SK-N-SH (cell line): Measurements from ENCODE around the gene PAAF1. TPM values are rescaled to one million over a fixed set of nuclear protein-coding genes. Genes with fewer than 3 reads are reported as not detected.

Experiments
- CTCF ChIA-PET: fragments of 300-600, 350-600 bp; formaldehyde crosslinking; extraction: SDS; loops from one replicate; lab custom pipeline; 2021; lab: Yijun Ruan, JAX
- POLR2A ChIA-PET: fragments of 350-600 bp; sonication (Branson Sonifier 250); formaldehyde crosslinking; extraction: SDS; loops from one replicate; lab custom pipeline; 2020; ENCODE audit warnings: antibody characterized with exemption, inconsistent platforms; lab: Yijun Ruan, JAX
- DNase-seq: peaks from one replicate; pipeline ENCODE4 v3.0.0; 2012
- H2AFZ ChIP-seq: fragments of 200-600 bp; sonication (generic); 2 replicates; pipeline ENCODE4 v1.8.1; 2016; ENCODE audit warnings: antibody characterized with exemption, mild to moderate bottlenecking, low read depth
- H3F3A ChIP-seq: fragments of 200-600 bp; sonication (generic); replicated peaks from 2 replicates; pipeline ENCODE3; 2016; ENCODE audit warnings: antibody characterized with exemption, mild to moderate bottlenecking; ENCODE audit not compliant: insufficient read depth
- H3K27ac ChIP-seq, 2 experiments: fragments of 200-500 bp in 1 of 2; fragments of 200-600 bp in 1 of 2; sonication (Bioruptor generic) in 1 of 2; sonication (generic), shearing (Covaris generic) in 1 of 2; 2 replicates each; pipeline versions ENCODE4 v1.5.1 to v1.6.1; 2014 to 2016; ENCODE audit warnings: low read depth in 2 of 2, inconsistent platforms in 1 of 2, low read length in 1 of 2, mild to moderate bottlenecking in 1 of 2, mixed read lengths in 1 of 2
- H3K27me3 ChIP-seq: fragments of 200-600 bp; sonication (generic), shearing (Covaris generic); 2 replicates; pipeline ENCODE4 v1.6.1; 2016; ENCODE audit warnings: mixed run types; ENCODE audit not compliant: insufficient read depth
- H3K36me3 ChIP-seq, 2 experiments: fragments of 200-500 bp in 1 of 2; fragments of 200-600 bp in 1 of 2; sonication (Bioruptor generic) in 1 of 2; sonication (generic) in 1 of 2; replicated peaks in 1 of 2; 2 replicates each; pipeline versions ENCODE3 to v1.5.1; 2014 to 2016; ENCODE audit warnings: low read length in 1 of 2, mild to moderate bottlenecking in 1 of 2; ENCODE audit not compliant: insufficient read depth in 2 of 2, control insufficient read depth in 1 of 2
- H3K4me1 ChIP-seq, 2 experiments: fragments of 200-500 bp in 1 of 2; fragments of 200-600 bp in 1 of 2; sonication (Bioruptor generic) in 1 of 2; sonication (generic), shearing (Covaris generic) in 1 of 2; 2 replicates each; pipeline versions ENCODE4 v1.5.1 to v1.6.1; 2014 to 2016; ENCODE audit warnings: low read depth in 1 of 2, low read length in 1 of 2, mixed run types in 1 of 2; ENCODE audit not compliant: insufficient read depth in 2 of 2, control insufficient read depth in 1 of 2
- H3K4me2 ChIP-seq: fragments of 200-600 bp; sonication (generic), shearing (Covaris generic); 2 replicates; pipeline ENCODE4 v1.6.1; 2017; ENCODE audit warnings: mixed run types
- H3K4me3 ChIP-seq, 2 experiments: fragments of 200-500 bp in 1 of 2; fragments of 200-600 bp in 1 of 2; sonication (Bioruptor generic) in 1 of 2; sonication (generic), shearing (Covaris generic) in 1 of 2; 2 replicates each; pipeline versions ENCODE4 v1.5.1 to v1.8.1; 2014 to 2016; ENCODE audit warnings: low read depth in 2 of 2, inconsistent platforms in 1 of 2, low read length in 1 of 2, mild to moderate bottlenecking in 1 of 2, mixed read lengths in 1 of 2, moderate library complexity in 1 of 2
- H3K79me2 ChIP-seq: fragments of 200-600 bp; sonication (generic); 2 replicates; pipeline ENCODE4 v1.8.1; 2017; ENCODE audit warnings: mild to moderate bottlenecking; ENCODE audit not compliant: insufficient read depth
- H3K9ac ChIP-seq: fragments of 200-600 bp; sonication (generic); 2 replicates; pipeline ENCODE4 v1.6.1; 2017; ENCODE audit warnings: mixed run types
- H3K9me2 ChIP-seq: fragments of 200-600 bp; sonication (generic); 2 replicates; pipeline ENCODE4 v1.6.1; 2017; ENCODE audit warnings: mixed run types
- H3K9me3 ChIP-seq: fragments of 200-600 bp; sonication (generic); 2 replicates; pipeline ENCODE4 v1.6.1; 2017; ENCODE audit warnings: mixed run types, mild to moderate bottlenecking, moderate library complexity
- H4K20me1 ChIP-seq: fragments of 200-600 bp; sonication (generic); 2 replicates; pipeline ENCODE4 v1.6.1; 2017; ENCODE audit warnings: mild to moderate bottlenecking, mixed run types; ENCODE audit not compliant: insufficient read depth
- CHD2 ChIP-seq: fragments of 150-350 bp; IDR thresholded peaks from 2 replicates; pipeline ENCODE4 v1.6.1; 2018; ENCODE audit warnings: low read length; ENCODE audit not compliant: partially characterized antibody
- ELF1 ChIP-seq: IDR thresholded peaks from 2 replicates; pipeline ENCODE4 v1.4.0; 2012
- EP300 ChIP-seq, 2 experiments: IDR thresholded peaks; 2 replicates each; pipeline versions ENCODE4 v1.4.0 to v1.6.1; 2012; ENCODE audit warnings: borderline replicate concordance in 1 of 2, low read depth in 1 of 2, low read length in 1 of 2
- EZH2phosphoT487 ChIP-seq: fragments of 200-600 bp; sonication (generic); IDR thresholded peaks from 2 replicates; pipeline ENCODE4 v1.6.1; 2017; ENCODE audit warnings: low read depth, mixed run types, mild to moderate bottlenecking, antibody characterized with exemption, moderate library complexity, borderline replicate concordance
- FOXJ3 ChIP-seq: sonication (generic); formaldehyde crosslinking; IDR thresholded peaks from 2 replicates; pipeline ENCODE4 v1.5.1; 2020; ENCODE audit warnings: mild to moderate bottlenecking, missing genetic modification reagents
- GABPA ChIP-seq: IDR thresholded peaks from 2 replicates; pipeline ENCODE4 v1.4.0; 2012; ENCODE audit warnings: low read depth, mild to moderate bottlenecking
- MAX ChIP-seq: IDR thresholded peaks from 2 replicates; pipeline ENCODE4 v1.4.0; 2012; ENCODE audit warnings: low read depth
- NRF1 ChIP-seq: IDR thresholded peaks from 2 replicates; pipeline ENCODE4 v1.6.1; 2012; ENCODE audit warnings: low read depth, mild to moderate bottlenecking, low read length
- SMC3 ChIP-seq: IDR thresholded peaks from 2 replicates; pipeline ENCODE4 v1.6.1; 2012; ENCODE audit warnings: low read depth, low read length, improper control_type of control experiment
- TCF12 ChIP-seq: IDR thresholded peaks from 2 replicates; pipeline ENCODE4 v1.4.0; 2012
- ZBTB33 ChIP-seq: IDR thresholded peaks from 2 replicates; pipeline ENCODE4 v1.4.0; 2012; ENCODE audit warnings: low read depth, borderline replicate concordance
- WGBS: methylation state at CpG from one replicate; pipeline ENCODE4 v1.1.6; 2017; ENCODE audit warnings: low lambda C conversion rate; 5-methylcytosine and 5-hydroxymethylcytosine counted together
- polyA plus RNA-seq, 3 experiments: library from polyadenylated mRNA; depleted of rRNA; stranded (reverse); fragments of >200 nt; gene quantifications; 2 replicates each; pipeline ENCODE4 v1.2.3, GENCODE V29; 2012

The PAAF1 gene
- polyA plus RNA-seq, 1 of the 3 experiments (the other 2 are of a cell fraction): 23.2 TPM

- no peak overlapping the region for H3K4me3 ChIP-seq
- DNase-seq: no peak
- H3K4me1 ChIP-seq: no peaks in the 10 kb centered on the region
- no peaks in the 10 kb centered on the region for H4K20me1 ChIP-seq
- no peak overlapping the region for H3K27ac ChIP-seq
- H3K9me3 ChIP-seq: no peaks in the 10 kb centered on the region; the same call in 1 of the 2 replicates
- H3K79me2 ChIP-seq: no peaks in the 10 kb centered on the region
- no peak overlapping the region for H3K4me2 ChIP-seq
- no peak overlapping the region for H2AFZ ChIP-seq
- 78% methylated on average over 6 of the region's 6 CpGs for WGBS
- CTCF ChIA-PET: no interaction called here
- POLR2A ChIA-PET: no interaction called here
- H3K27me3 ChIP-seq: no peaks in the 10 kb centered on the region
- H3K9ac ChIP-seq: no peak overlapping the region
- H3F3A ChIP-seq: no peaks in the 10 kb centered on the region
- H3K36me3 ChIP-seq: no peaks in the 10 kb centered on the region
- no peaks in the 10 kb centered on the region for H3K9me2 ChIP-seq
- TF ChIP-seq ELF1 (no peak), FOXJ3 (no peak), EP300 (IDR thresholded peaks at IDR 0.05; ENCODE audit: borderline replicate concordance in 1 of 2, low read depth in 1 of 2, low read length in 1 of 2) (no peak), ZBTB33 (no peak)
Observed at GRCh38 chr11:73944085-73944484, 67.3 kb downstream of the PAAF1 start.

- H3K9me3 ChIP-seq: no peaks in the 10 kb centered on the region; the same call in 1 of the 2 replicates
- DNase-seq: no peak
- no peaks in the 10 kb centered on the region for H3K79me2 ChIP-seq
- H3K27ac ChIP-seq: no peak overlapping the region
- H3K9me2 ChIP-seq: no peaks in the 10 kb centered on the region
- TF ChIP-seq SMC3: no peak
- TF ChIP-seq GABPA: no peak
- TF ChIP-seq MAX: no peak
- TF ChIP-seq EZH2phosphoT487: no peak
- no peak for TF ChIP-seq CHD2
- no peak for TF ChIP-seq TCF12
- TF ChIP-seq NRF1: no peak
- no peak for TF ChIP-seq EP300 (IDR thresholded peaks at IDR 0.05; ENCODE audit: borderline replicate concordance in 1 of 2, low read depth in 1 of 2, low read length in 1 of 2)
- H3K27me3 ChIP-seq: no peaks in the 10 kb centered on the region
- no peak overlapping the region for H2AFZ ChIP-seq
- H3K4me1 ChIP-seq: no peaks in the 10 kb centered on the region
- H4K20me1 ChIP-seq: no peaks in the 10 kb centered on the region
- H3K4me3 ChIP-seq: no peak overlapping the region
- no peak overlapping the region for H3K4me2 ChIP-seq
- H3F3A ChIP-seq: no peaks in the 10 kb centered on the region
- H3K36me3 ChIP-seq: no peaks in the 10 kb centered on the region
- 93% methylated on average over 8 of the region's 10 CpGs for WGBS
- H3K9ac ChIP-seq: no peak overlapping the region
- POLR2A ChIA-PET: no interaction called here
- CTCF ChIA-PET: no interaction called here
Observed at GRCh38 chr11:73944901-73945300, 68.1 kb downstream of the PAAF1 start.
